GM12878 (cell line): ENCODE measurements around the gene BICD1. TPM values are rescaled to one million over a fixed set of nuclear protein-coding genes. Genes with fewer than 3 reads are reported as not detected.
A peak's percentile ranks its signal among the peaks of the same experiment; 100 is the strongest.

Experiments
- ATAC-seq: fragments of 200-7000 bp; cut with Tn5 transposase; 3 replicates; pipeline ENCODE4 v1.9.1; 2020; ENCODE audit warnings: mild to moderate bottlenecking, moderate library complexity
- BruUV-seq: library from RNA; stranded (reverse); fragments of 400-500 nt; replicated peaks from 2 replicates; lab custom pipeline; 2021; lab: Mats Ljungman, UMichigan
- CTCF ChIA-PET: fragments of 300-600 bp; sonication (Branson Sonifier 250); formaldehyde crosslinking; extraction: SDS; loops from one replicate; lab custom pipeline; 2021; ENCODE audit warnings: inconsistent platforms; lab: Yijun Ruan, JAX
- POLR2A ChIA-PET: fragments of 350-600 bp; formaldehyde crosslinking; extraction: SDS; loops from one replicate; lab custom pipeline; 2021; ENCODE audit warnings: inconsistent platforms; lab: Charles Lee
- RAD21 ChIA-PET: fragments of 300-600 bp; sonication (Branson Sonifier 250); formaldehyde crosslinking; loops from one replicate; lab custom pipeline; 2023; ENCODE audit warnings: antibody characterized with exemption; ENCODE audit not compliant: unreplicated experiment; lab: Charles Lee
- SMC1A ChIA-PET: fragments of 300-600 bp; sonication (Branson Sonifier 250); formaldehyde crosslinking; loops from one replicate; lab custom pipeline; 2023; ENCODE audit not compliant: unreplicated experiment, uncharacterized antibody; lab: Charles Lee
- DNase-seq: peaks from one replicate; pipeline ENCODE4 v3.0.0-alpha.2; 2011; ENCODE audit warnings: low read depth, low spot score
- FAIRE-seq: peaks from 3 replicates; lab custom pipeline; 2011; peaks lifted over from hg19 to GRCh38; lab: Jason Lieb, UNC
- H2AFZ ChIP-seq: 2 replicates; pipeline ENCODE4 v1.6.0; 2011; ENCODE audit warnings: low read depth, low read length, control low read depth; ENCODE audit not compliant: control insufficient read depth
- H3K27ac ChIP-seq: 2 replicates; pipeline ENCODE4 v1.5.1; 2011; ENCODE audit warnings: control low read depth; ENCODE audit not compliant: control insufficient read depth, insufficient read depth
- H3K27me3 ChIP-seq, 2 experiments: replicated peaks in 1 of 2; 2 replicates each; pipeline versions ENCODE4 v1.6.0 to v1.6.1; 2011; ENCODE audit warnings: low read length in 1 of 2; ENCODE audit not compliant: control insufficient read depth in 2 of 2, insufficient read depth in 2 of 2
- H3K36me3 ChIP-seq, 2 experiments: 2 replicates each; pipeline ENCODE4 v1.5.1; 2011; ENCODE audit warnings: low read length in 1 of 2; ENCODE audit not compliant: control insufficient read depth in 2 of 2, insufficient read depth in 2 of 2
- H3K4me1 ChIP-seq: 2 replicates; pipeline ENCODE4 v1.6.1; 2011; ENCODE audit warnings: mild to moderate bottlenecking, low read length, moderate library complexity, mixed read lengths; ENCODE audit not compliant: control insufficient read depth, insufficient read depth
- H3K4me2 ChIP-seq: 2 replicates; pipeline ENCODE4 v1.6.0; 2011; ENCODE audit warnings: control low read depth; ENCODE audit not compliant: control insufficient read depth, insufficient read depth
- H3K4me3 ChIP-seq: fragments of 200-600 bp; sonication (generic); 2 replicates; pipeline ENCODE4 v1.5.1; 2016
- H3K79me2 ChIP-seq: 2 replicates; pipeline ENCODE4 v1.6.0; 2011; ENCODE audit warnings: low read length; ENCODE audit not compliant: control insufficient read depth, insufficient read depth
- H3K9ac ChIP-seq: 2 replicates; pipeline ENCODE4 v1.8.0; 2011; ENCODE audit warnings: low read length, control low read depth, mixed read lengths; ENCODE audit not compliant: control insufficient read depth, insufficient read depth
- H3K9me3 ChIP-seq: replicated peaks from 3 replicates; pipeline ENCODE4 v1.5.1; 2011; ENCODE audit warnings: mild to moderate bottlenecking, low read length; ENCODE audit not compliant: control insufficient read depth, insufficient read depth
- H4K20me1 ChIP-seq: 2 replicates; pipeline ENCODE4 v1.6.0; 2011; ENCODE audit not compliant: control insufficient read depth, insufficient read depth
- EZH2 ChIP-seq: IDR thresholded peaks from 2 replicates; pipeline ENCODE4 v1.6.1; 2012; ENCODE audit warnings: low read depth, mild to moderate bottlenecking, control low read depth, inconsistent platforms, low read length, borderline replicate concordance; ENCODE audit not compliant: control insufficient read depth
- NFYB ChIP-seq: IDR thresholded peaks from 2 replicates; pipeline ENCODE4 v1.6.1; 2011; ENCODE audit warnings: low read depth, mild to moderate bottlenecking, low read length, improper control_type of control experiment, moderate library complexity; ENCODE audit not compliant: insufficient read depth
- SPI1 ChIP-seq: IDR thresholded peaks from 2 replicates; pipeline ENCODE4 v1.6.1; 2011; ENCODE audit warnings: low read depth, mild to moderate bottlenecking, low read length, moderate library complexity, borderline replicate concordance; ENCODE audit not compliant: insufficient read depth
- SREBF1 ChIP-seq: IDR thresholded peaks from 2 replicates; pipeline ENCODE4 v1.6.1; 2012; ENCODE audit warnings: mild to moderate bottlenecking, low read length
- STAT1 ChIP-seq: fragments of 450-650 bp; conservative IDR thresholded peaks from 2 replicates; pipeline ENCODE4 v1.6.1; 2014; ENCODE audit warnings: antibody characterized with exemption, mild to moderate bottlenecking
- TARDBP ChIP-seq: IDR thresholded peaks from 2 replicates; pipeline ENCODE4 v1.6.1; 2016; ENCODE audit warnings: borderline replicate concordance
- WGBS: methylation state at CpG from one replicate; pipeline ENCODE4 v1.1.6; 2016; ENCODE audit warnings: low lambda C conversion rate; ENCODE audit not compliant: insufficient replicate concordance, insufficient coverage; ENCODE audit errors: missing lambda C conversion rate; 5-methylcytosine and 5-hydroxymethylcytosine counted together
- in situ Hi-C: fragments of 300-500 bp; cut with MboI; formaldehyde crosslinking; loops from 9 replicates; pipeline ENCODE4 v1.14.3; 2018; ENCODE audit warnings: mixed read lengths
- intact Hi-C: fragments of 100-400 bp; cut with micrococcal nuclease; formaldehyde crosslinking; loops from one replicate; pipeline ENCODE4 v1.14.2; 2022; ENCODE audit not compliant: unreplicated experiment
- polyA plus RNA-seq, 11 experiments: library from polyadenylated mRNA; depleted of rRNA in 4 of 11; unstranded in 6 of 11; stranded (reverse) in 5 of 11; fragments of >200 nt; fragmentation: Nextera tagmentation in 4 of 11; fragmentation: Illumina TruSeq in 1 of 11; extraction: Ambion mirVana in 4 of 11; extraction: Trizol in 1 of 11; gene quantifications; 1 replicate in 1 of 11; 2 replicates in 10 of 11; pipeline versions ENCODE4 v1.2.1 to v1.2.3, GENCODE V29; 2011 to 2016; ENCODE audit warnings: inconsistent platforms in 2 of 11, missing spikeins in 2 of 11, low read depth in 1 of 11
- total RNA-seq, 4 experiments: library from RNA; depleted of rRNA in 3 of 4; stranded (reverse); fragments of >200 nt in 3 of 4; fragmentation: Illumina TruSeq in 1 of 4; extraction: Trizol in 1 of 4; gene quantifications; 2 replicates each; pipeline versions ENCODE4 v1.2.1 to v1.2.3, GENCODE V29; 2013 to 2021

Gene BICD1
- total and polyA plus RNA-seq, 10 of the 15 experiments (the other 5 are each of a cell fraction or from before 2014, with no cell fraction given) = 4.7 to 32.5 (median 14.4) TPM

GRCh38 chr12:32390572-32391219 is 284.0 kb downstream of the BICD1 start:
- 86% methylated on average over 42 of the region's 47 CpGs for WGBS
- Histone ChIP-seq H2AFZ (no peak overlapping the region), H3K9me3 (no peaks in the 10 kb centered on the region), H3K36me3 (no peaks in the 10 kb centered on the region), H4K20me1 (no peaks in the 10 kb centered on the region), H3K9ac (no peak overlapping the region), H3K4me2 (no peak overlapping the region), H3K27me3 (no peaks in the 10 kb centered on the region), H3K4me1 (no peaks in the 10 kb centered on the region), H3K4me3 (no peak overlapping the region), H3K27ac (no peak overlapping the region), H3K79me2 (no peaks in the 10 kb centered on the region)
- DNase-seq (no peak), FAIRE-seq (no peak), ATAC-seq (no peak)
- ChIA-PET CTCF (no interaction called here), POLR2A (no interaction called here), SMC1A (no interaction called here), RAD21 (no interaction called here)
- BruUV-seq = no TSS peak
- peak; percentile 56; the same call in 1 of the 2 replicates for TF ChIP-seq NFYB
- no peak for TF ChIP-seq SPI1
- in situ Hi-C loops = no loop called here
- intact Hi-C loops = no loop called here

- ChIA-PET RAD21 (no interaction called here), CTCF (no interaction called here), POLR2A (no interaction called here), SMC1A (no interaction called here)
- intact Hi-C loops = no loop called here
- no peak overlapping the region for H3K9ac ChIP-seq
- no peaks in the 10 kb centered on the region for H3K36me3 ChIP-seq
- TF ChIP-seq TARDBP (no peak), EZH2 (no peak), SREBF1 (no peak), STAT1 (no peak)
- no peak overlapping the region for H2AFZ ChIP-seq
- no peaks in the 10 kb centered on the region for H3K79me2 ChIP-seq
- ATAC-seq (no peak), FAIRE-seq (no peak), DNase-seq (no peak)
- BruUV-seq = no TSS peak
- H3K27me3 ChIP-seq = peaks cover 2 to 4% of the 10 kb centered on the region in 2 experiments; a peak in 3 of 4 replicates
- no peak overlapping the region for H3K4me2 ChIP-seq
- H3K4me3 ChIP-seq = no peak overlapping the region
- H3K4me1 ChIP-seq = no peaks in the 10 kb centered on the region
- in situ Hi-C loops = no loop called here
- no peaks in the 10 kb centered on the region for H3K9me3 ChIP-seq
- H3K27ac ChIP-seq = no peak overlapping the region
- H4K20me1 ChIP-seq = no peaks in the 10 kb centered on the region
These were observed 288.4 kb downstream of the BICD1 start for GRCh38 chr12:32395026-32395425.
